EH (cell line): Measurements from ENCODE around the gene KIF26B.
A peak's percentile ranks its signal among the peaks of the same experiment; 100 is the strongest.
"Not testable (repeated sequence)": the region's sequence is repeated elsewhere in the genome, so short reads cannot be mapped to it uniquely, and the experiment has no call there.

Experiments used
- DNase-seq: peaks from one replicate; pipeline ENCODE4 v3.0.0-alpha.2; 2015; ENCODE audit warnings: low read depth

Gene KIF26B

DNA sequence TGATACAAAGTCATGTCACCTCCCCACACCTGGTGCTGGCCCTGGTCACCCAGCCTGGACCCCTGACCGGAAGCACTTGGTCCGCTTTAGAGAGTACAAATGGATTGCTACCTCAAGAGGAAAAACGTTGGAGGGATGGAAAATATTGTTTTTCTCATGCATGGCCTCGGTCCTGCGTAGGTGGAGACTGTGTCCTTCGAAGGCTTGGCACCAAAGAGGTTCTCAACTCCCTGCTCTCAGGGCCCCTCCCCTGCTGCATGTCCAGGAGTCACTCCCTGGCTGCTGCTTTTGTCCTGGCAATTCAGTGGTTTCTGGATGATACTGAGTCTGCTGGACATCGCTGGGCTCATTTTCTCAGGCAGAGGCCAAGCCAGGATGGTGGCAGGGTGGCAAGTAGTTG lies 529.8 kb downstream of the KIF26B start:
- no peak for DNase-seq

GRCh38 chr1:245685111-245685810 lies 530.5 kb downstream of the KIF26B start:
- DNase-seq, result no peak

- no peak for DNase-seq
These were observed 531.2 kb downstream of the KIF26B start for GRCh38 chr1:245686006-245686405.

- no peak for DNase-seq
These were observed 531.8 kb downstream of the KIF26B start for GRCh38 chr1:245686446-245687030.

DNA sequence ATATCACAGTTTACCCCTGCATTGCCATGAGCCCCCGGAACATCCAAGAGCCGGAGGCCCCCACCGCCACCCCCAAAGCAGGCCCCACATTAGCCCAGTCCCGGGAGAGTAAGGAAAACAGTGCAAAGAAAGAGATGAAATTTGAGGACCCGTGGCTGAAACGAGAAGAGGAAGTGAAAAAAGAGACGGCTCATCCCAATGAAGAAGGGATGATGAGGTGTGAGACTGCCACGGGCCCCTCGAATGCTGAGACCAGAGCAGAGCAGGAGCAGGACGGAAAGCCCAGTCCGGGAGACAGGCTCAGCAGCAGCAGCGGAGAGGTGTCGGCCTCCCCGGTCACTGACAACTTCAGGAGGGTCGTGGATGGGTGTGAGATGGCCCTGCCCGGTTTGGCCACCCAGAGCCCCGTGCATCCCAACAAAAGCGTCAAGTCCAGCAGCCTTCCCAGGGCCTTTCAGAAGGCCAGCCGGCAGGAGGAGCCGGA lies 532.4 kb downstream of the KIF26B start:
- no peak for DNase-seq

- no peak for DNase-seq
These were observed 533.1 kb downstream of the KIF26B start for GRCh38 chr1:245687636-245688535.

DNA sequence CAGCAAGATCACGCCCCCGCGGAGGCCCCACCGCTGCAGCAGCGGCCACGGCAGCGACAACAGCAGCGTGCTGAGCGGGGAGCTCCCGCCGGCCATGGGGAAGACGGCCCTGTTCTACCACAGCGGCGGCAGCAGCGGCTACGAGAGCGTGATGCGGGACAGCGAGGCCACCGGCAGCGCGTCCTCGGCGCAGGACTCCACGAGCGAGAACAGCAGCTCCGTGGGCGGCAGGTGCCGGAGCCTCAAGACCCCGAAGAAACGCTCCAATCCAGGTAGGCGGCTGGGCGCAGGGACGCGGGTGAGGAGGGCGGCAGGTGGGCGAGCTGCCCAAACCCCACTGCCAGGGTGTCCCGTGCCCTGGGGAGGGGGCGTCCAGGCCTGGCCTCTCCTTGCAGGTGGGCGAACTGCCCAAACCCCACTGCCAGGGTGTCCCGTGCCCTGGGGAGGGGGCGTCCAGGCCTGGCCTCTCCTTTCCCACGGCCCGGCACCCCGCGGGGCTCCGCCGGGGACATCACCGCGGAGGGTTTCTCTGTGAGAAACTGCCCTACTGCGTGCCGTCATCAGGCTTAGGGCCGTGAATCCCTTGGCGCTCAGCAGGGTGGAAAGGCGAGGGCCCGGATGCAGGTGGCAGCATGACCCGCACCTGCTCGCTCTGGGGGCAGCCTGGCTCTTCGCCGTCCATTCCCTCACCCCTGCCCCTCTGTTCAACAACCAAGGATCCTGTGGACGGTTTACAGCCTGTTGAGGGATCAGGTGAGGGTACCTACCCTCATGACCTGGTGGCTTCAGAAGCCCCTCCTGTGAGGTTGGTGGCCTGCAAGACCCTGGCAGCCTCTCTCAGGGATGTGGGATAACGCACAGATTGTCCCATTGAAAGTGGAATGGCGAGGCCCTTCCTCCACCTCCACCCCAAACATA lies 534.0 kb downstream of the KIF26B start:
- no peak for DNase-seq

GRCh38 chr1:245690156-245690690 lies 535.4 kb downstream of the KIF26B start:
- peak; percentile 15 for DNase-seq

DNA sequence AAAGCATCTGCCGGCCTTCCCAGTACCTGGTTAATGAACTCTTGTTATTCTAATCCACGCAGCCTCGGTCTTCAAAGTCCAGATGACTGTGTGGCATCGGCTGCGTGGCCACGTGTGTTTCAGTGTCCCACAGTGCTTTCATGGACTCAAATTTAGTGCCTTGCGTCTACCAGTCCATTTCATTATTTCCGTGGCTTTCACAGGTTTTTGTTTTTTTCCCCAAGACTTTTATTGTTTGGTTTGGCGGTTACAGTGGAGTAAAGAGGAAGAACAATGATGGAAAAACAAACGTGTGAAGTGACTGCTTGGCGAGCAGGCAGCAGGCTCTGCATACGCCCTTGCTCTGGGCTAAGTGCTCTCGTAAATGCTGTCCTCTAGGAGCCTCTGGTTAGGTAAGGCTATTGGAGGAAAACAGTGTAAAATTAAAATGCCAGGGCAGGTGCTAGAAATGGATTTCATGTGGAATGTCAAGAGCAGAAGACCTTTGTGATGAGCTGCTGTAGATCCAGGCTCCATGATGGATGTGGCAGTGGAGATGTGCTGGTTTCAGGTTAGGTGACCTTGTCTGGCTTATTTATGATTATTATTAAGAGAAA lies 536.3 kb downstream of the KIF26B start:
- DNase-seq, result no peak

DNA sequence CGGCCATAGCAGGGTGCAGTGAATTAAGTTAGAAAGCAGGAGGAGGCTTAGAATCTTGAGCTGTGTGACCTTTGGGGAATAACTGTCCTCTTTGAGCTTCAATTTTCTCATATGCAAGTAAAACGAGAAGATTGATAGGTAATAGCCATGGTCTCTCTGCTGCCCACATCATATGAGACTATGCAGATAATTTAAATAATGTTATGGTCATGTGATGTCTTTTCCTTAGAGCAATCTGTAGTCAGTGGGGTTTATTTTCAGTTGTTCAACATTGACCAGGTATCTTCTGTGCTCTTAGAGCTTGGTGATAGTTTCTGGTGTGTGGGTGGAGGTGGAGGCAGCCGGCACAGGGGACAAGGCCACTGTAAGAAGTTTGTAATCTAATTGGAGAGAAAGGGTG lies 537.1 kb downstream of the KIF26B start:
- DNase-seq, result no peak

DNA sequence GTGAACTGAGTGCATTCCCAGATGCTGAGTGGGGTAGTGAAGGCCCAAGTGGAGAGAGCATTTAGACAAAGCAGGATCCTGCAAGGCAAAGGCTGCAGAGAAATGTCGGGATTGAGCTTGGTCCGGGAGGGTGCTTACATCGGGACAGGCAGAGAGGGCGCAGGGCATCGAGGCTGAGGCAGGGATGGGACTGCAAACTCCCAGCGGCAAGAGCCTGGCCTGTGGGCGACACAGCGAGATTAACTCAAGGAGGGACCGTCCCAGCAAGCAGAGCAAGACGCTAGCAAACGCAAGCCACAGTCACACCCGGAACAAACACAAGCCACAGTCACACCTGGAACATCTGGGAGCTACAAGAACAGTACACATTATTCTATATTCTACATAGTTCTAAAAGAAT lies 537.5 kb downstream of the KIF26B start:
- DNase-seq, result no peak

- DNase-seq, result no peak
These were observed 538.5 kb downstream of the KIF26B start for GRCh38 chr1:245693116-245693793.

- no peak for DNase-seq
These were observed 539.4 kb downstream of the KIF26B start for GRCh38 chr1:245693941-245694752.

DNA sequence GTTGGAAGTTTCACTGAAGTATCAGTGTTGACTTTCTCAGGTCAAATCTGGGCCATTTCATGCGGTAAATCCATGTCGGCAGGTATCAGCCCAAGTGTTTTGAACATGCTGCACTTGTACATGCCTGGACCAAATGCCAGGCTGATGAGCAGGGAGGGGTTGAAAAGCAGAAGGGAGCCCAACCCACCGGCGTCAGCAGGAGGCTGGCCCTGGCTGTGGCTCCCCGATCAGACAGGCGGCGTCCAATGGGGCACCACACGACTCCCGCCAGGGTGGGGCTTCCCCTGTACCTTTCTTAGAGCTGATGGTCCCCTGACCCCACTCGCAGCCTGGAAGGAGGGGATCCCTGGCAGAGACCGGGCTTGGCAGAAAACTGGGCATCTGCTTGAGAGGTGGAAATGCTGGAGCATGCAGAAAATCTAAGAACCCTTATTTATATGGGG lies 540.0 kb downstream of the KIF26B start:
- DNase-seq, result no peak

DNA sequence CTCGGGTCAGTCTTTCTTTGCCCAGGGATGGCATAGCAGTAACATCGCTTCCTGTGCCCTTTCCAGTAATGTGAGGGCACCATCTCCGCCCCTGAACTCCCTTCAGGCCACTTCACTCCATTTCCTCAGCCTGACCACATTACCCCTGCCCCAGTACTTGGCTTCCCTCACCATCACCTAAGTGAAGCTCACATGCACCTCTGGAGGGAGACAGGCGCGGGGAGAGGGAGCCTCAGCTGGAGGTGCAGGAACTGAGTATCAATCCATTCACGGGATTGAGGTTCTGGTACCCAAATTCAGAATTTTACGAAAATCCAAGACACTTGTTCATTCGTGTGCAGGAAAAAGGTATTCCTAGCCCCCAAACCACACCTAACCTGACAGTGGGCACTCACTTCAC lies 540.4 kb downstream of the KIF26B start:
- no peak for DNase-seq

GRCh38 chr1:245695701-245696100 lies 540.9 kb downstream of the KIF26B start:
- DNase-seq, result not testable (repeated sequence)

- DNase-seq, result no peak
These were observed 543.3 kb downstream of the KIF26B start for GRCh38 chr1:245698116-245698515.

- DNase-seq, result no peak
These were observed 544.1 kb downstream of the KIF26B start for GRCh38 chr1:245698860-245699259.

DNA sequence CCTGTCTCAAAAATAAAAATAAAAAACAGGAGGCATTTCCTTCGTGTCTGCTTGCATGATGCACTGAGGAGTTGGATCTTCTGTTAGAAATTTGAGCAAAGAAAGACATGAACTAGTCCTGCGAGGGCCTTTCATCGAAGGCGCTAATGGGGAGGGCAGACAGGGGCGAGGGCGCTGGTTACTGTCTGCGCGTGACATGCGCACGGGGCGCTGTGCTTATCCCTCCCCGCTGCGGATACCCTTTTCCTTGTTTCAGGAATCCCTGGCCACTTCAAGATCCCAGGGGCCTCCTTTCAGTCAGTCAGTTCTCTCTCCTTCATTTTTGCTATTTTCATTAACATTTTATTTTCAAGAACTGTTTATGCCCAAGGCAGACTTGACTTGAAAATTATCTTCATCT lies 545.8 kb downstream of the KIF26B start:
- no peak for DNase-seq

GRCh38 chr1:245701631-245702030 lies 546.8 kb downstream of the KIF26B start:
- no peak for DNase-seq
